HCT116 (cell line): ENCODE results near the gene ISOC2.

Source experiments
- EZH2 ChIP-seq: fragments of 200-600 bp; sonication (generic); IDR thresholded peaks from 2 replicates; pipeline ENCODE4 v1.6.1; 2017; ENCODE audit warnings: antibody characterized with exemption, mixed run types
- EZH2phosphoT487 ChIP-seq: fragments of 200-600 bp; IDR thresholded peaks from 2 replicates; pipeline ENCODE4 v1.6.1; 2018; ENCODE audit warnings: antibody characterized with exemption, borderline replicate concordance
- POLR2A ChIP-seq: IDR thresholded peaks from 2 replicates; pipeline ENCODE4 v1.7.0; 2011; ENCODE audit warnings: borderline replicate concordance; ENCODE audit not compliant: insufficient read depth, insufficient read length; ENCODE audit errors: extremely low read depth
- TF ChIP-seq, protein P1 (sequence below), 3 experiments: fragments of 200-600 bp in 1 of 3; sonication (generic) in 1 of 3; IDR thresholded peaks in 2 of 3; conservative IDR thresholded peaks in 1 of 3; 2 replicates each; pipeline ENCODE4 v1.5.1; 2012 to 2017; ENCODE audit warnings: low read depth in 2 of 3, low read length in 2 of 3, antibody characterized with exemption in 1 of 3, borderline replicate concordance in 1 of 3, control low read depth in 1 of 3, mild to moderate bottlenecking in 1 of 3, mixed read lengths in 1 of 3, mixed run types in 1 of 3, moderate library complexity in 1 of 3; ENCODE audit not compliant: insufficient read depth in 1 of 3
- TF ChIP-seq, protein P2 (sequence below): IDR thresholded peaks from 2 replicates; pipeline ENCODE4 v1.6.1; 2012
- TF ChIP-seq, protein P3 (sequence below): IDR thresholded peaks from 2 replicates; pipeline ENCODE4 v1.6.1; 2012; ENCODE audit warnings: low read depth
- TF ChIP-seq, protein P4 (sequence below): IDR thresholded peaks from 2 replicates; pipeline ENCODE4 v1.6.1; 2011; ENCODE audit warnings: mild to moderate bottlenecking, low read length, moderate library complexity; ENCODE audit not compliant: insufficient replicate concordance; ENCODE audit errors: extremely low read depth

DNA sequence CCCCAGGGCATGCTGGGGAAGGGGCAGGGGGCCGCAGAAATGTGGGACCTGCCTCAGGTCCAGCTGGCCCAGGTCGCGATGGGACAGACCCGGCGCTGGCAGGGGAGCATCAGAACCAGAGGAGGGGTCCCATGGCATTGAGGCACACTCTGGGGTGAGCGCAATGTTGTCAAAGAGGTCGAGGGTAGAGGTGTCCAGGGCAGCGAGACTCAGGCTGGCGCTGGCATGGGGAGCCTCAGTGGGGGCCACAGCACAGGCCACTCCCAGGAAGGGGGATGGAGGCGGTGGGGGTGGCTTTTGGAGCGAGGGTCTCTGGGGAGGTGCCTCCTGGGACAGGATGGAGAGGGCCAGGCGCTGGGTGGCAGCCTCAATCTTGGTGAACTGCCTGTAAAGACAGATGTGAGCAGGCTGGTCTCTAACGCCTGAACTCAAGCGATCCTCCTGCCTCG is 2.2 kb upstream of the ISOC2 start:
- TF ChIP-seq EZH2phosphoT487, result no peak
- TF ChIP-seq EZH2, result no peak
- TF ChIP-seq, protein P1, sequence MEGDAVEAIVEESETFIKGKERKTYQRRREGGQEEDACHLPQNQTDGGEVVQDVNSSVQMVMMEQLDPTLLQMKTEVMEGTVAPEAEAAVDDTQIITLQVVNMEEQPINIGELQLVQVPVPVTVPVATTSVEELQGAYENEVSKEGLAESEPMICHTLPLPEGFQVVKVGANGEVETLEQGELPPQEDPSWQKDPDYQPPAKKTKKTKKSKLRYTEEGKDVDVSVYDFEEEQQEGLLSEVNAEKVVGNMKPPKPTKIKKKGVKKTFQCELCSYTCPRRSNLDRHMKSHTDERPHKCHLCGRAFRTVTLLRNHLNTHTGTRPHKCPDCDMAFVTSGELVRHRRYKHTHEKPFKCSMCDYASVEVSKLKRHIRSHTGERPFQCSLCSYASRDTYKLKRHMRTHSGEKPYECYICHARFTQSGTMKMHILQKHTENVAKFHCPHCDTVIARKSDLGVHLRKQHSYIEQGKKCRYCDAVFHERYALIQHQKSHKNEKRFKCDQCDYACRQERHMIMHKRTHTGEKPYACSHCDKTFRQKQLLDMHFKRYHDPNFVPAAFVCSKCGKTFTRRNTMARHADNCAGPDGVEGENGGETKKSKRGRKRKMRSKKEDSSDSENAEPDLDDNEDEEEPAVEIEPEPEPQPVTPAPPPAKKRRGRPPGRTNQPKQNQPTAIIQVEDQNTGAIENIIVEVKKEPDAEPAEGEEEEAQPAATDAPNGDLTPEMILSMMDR (IDR thresholded peaks at IDR 0.05 in 2 of 3, conservative IDR thresholded peaks at IDR 0.05 in 1 of 3; ENCODE audit: borderline replicate concordance in 1 of 3, insufficient read depth in 1 of 3, low read depth in 2 of 3, low read length in 2 of 3), result no peak
- TF ChIP-seq, protein P2, sequence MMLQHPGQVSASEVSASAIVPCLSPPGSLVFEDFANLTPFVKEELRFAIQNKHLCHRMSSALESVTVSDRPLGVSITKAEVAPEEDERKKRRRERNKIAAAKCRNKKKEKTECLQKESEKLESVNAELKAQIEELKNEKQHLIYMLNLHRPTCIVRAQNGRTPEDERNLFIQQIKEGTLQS, result no peak
- no peak for TF ChIP-seq POLR2A
- TF ChIP-seq, protein P3, sequence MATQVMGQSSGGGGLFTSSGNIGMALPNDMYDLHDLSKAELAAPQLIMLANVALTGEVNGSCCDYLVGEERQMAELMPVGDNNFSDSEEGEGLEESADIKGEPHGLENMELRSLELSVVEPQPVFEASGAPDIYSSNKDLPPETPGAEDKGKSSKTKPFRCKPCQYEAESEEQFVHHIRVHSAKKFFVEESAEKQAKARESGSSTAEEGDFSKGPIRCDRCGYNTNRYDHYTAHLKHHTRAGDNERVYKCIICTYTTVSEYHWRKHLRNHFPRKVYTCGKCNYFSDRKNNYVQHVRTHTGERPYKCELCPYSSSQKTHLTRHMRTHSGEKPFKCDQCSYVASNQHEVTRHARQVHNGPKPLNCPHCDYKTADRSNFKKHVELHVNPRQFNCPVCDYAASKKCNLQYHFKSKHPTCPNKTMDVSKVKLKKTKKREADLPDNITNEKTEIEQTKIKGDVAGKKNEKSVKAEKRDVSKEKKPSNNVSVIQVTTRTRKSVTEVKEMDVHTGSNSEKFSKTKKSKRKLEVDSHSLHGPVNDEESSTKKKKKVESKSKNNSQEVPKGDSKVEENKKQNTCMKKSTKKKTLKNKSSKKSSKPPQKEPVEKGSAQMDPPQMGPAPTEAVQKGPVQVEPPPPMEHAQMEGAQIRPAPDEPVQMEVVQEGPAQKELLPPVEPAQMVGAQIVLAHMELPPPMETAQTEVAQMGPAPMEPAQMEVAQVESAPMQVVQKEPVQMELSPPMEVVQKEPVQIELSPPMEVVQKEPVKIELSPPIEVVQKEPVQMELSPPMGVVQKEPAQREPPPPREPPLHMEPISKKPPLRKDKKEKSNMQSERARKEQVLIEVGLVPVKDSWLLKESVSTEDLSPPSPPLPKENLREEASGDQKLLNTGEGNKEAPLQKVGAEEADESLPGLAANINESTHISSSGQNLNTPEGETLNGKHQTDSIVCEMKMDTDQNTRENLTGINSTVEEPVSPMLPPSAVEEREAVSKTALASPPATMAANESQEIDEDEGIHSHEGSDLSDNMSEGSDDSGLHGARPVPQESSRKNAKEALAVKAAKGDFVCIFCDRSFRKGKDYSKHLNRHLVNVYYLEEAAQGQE, result no peak
- TF ChIP-seq, protein P4, sequence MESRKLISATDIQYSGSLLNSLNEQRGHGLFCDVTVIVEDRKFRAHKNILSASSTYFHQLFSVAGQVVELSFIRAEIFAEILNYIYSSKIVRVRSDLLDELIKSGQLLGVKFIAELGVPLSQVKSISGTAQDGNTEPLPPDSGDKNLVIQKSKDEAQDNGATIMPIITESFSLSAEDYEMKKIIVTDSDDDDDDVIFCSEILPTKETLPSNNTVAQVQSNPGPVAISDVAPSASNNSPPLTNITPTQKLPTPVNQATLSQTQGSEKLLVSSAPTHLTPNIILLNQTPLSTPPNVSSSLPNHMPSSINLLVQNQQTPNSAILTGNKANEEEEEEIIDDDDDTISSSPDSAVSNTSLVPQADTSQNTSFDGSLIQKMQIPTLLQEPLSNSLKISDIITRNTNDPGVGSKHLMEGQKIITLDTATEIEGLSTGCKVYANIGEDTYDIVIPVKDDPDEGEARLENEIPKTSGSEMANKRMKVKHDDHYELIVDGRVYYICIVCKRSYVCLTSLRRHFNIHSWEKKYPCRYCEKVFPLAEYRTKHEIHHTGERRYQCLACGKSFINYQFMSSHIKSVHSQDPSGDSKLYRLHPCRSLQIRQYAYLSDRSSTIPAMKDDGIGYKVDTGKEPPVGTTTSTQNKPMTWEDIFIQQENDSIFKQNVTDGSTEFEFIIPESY, result no peak
